Ishikawa (cell line): ENCODE results near the gene SRGAP1.

ENCODE experiments used
- EGR1 ChIP-seq: IDR thresholded peaks from 2 replicates; pipeline ENCODE4 v1.6.1; 2012
- EP300 ChIP-seq: IDR thresholded peaks from 2 replicates; pipeline ENCODE4 v1.6.1; 2012; ENCODE audit warnings: borderline replicate concordance
- NFIC ChIP-seq: IDR thresholded peaks from 2 replicates; pipeline ENCODE4 v1.6.1; 2012
- YY1 ChIP-seq: IDR thresholded peaks from 2 replicates; pipeline ENCODE4 v1.6.1; 2012; ENCODE audit warnings: low read depth
- TF ChIP-seq, protein P1 (sequence below): IDR thresholded peaks from 2 replicates; pipeline ENCODE4 v1.6.1; 2012
- TF ChIP-seq, protein P2 (sequence below): IDR thresholded peaks from 2 replicates; pipeline ENCODE4 v1.6.1; 2012

DNA sequence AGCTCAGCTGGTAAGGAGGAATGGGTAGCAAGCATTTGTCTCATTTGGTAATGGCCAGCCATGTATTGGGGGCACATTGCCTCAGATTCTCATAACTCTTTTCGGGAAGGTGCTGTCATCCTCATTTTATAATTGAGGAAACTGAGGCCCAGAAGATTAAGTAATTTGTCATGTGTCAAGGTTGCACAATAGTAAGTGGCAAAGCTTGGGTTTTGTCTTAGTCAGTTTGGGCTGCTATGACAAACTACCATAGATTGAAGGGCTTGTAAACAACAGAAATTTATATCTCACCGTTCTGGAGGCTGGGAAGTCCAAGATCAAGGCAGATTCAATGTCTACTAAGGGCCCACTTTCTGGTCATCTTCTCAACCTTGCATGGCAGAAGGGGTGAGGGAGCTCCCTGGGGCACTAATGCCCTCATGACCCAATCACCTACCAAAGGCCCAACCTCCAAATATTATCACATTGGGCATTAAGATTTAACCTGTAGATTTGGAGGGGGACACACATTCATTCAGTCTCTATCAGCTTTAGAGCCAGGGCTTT, 99.6 kb downstream of the SRGAP1 start:
- TF ChIP-seq EP300 = no peak
- no peak for TF ChIP-seq YY1
- TF ChIP-seq, protein P1, sequence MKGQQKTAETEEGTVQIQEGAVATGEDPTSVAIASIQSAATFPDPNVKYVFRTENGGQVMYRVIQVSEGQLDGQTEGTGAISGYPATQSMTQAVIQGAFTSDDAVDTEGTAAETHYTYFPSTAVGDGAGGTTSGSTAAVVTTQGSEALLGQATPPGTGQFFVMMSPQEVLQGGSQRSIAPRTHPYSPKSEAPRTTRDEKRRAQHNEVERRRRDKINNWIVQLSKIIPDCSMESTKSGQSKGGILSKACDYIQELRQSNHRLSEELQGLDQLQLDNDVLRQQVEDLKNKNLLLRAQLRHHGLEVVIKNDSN = no peak
- TF ChIP-seq, protein P2, sequence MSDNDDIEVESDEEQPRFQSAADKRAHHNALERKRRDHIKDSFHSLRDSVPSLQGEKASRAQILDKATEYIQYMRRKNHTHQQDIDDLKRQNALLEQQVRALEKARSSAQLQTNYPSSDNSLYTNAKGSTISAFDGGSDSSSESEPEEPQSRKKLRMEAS = no peak
- TF ChIP-seq EGR1 = no peak
- no peak for TF ChIP-seq NFIC
